CD4-positive, alpha-beta memory T cell (primary cell): ENCODE results near the gene LUZP1. TPM values are rescaled to one million over a fixed set of nuclear protein-coding genes. Genes with fewer than 3 reads are reported as not detected.

Experiments
- CTCF ChIA-PET: fragments of 350-600 bp; sonication (Branson Sonifier 250); formaldehyde crosslinking; loops from one replicate; lab custom pipeline; 2021; ENCODE audit warnings: inconsistent platforms; ENCODE audit not compliant: partially characterized antibody; lab: Charles Lee
- POLR2A ChIA-PET: fragments of 350-600 bp; sonication (Branson Sonifier 250); formaldehyde crosslinking; loops from one replicate; lab custom pipeline; 2021; ENCODE audit not compliant: partially characterized antibody; lab: Charles Lee
- DNase-seq, 5 donors: peaks; one replicate each; pipeline versions ENCODE4 v3.0.0 to v3.0.0-alpha.2; 2020 to 2022; ENCODE audit warnings: mixed read lengths in 1 of 5
- H3K27ac ChIP-seq: one replicate; pipeline ENCODE4 v1.7.0; 2013; ENCODE audit warnings: low read depth, low read length
- H3K27me3 ChIP-seq: 2 replicates; pipeline ENCODE4 v1.7.0; 2013; ENCODE audit warnings: mild to moderate bottlenecking, low read length, moderate library complexity; ENCODE audit not compliant: insufficient read depth
- H3K36me3 ChIP-seq: 2 replicates; pipeline ENCODE4 v1.7.0; 2013; ENCODE audit warnings: mild to moderate bottlenecking, low read length, moderate library complexity; ENCODE audit not compliant: insufficient read depth
- H3K4me1 ChIP-seq: 2 replicates; pipeline ENCODE4 v1.7.0; 2013; ENCODE audit warnings: mild to moderate bottlenecking, low read length, moderate library complexity; ENCODE audit not compliant: insufficient read depth
- H3K4me3 ChIP-seq, 2 donors: one replicate each; pipeline ENCODE4 v1.7.0; 2013; ENCODE audit warnings: low read length in 2 of 2, mild to moderate bottlenecking in 1 of 2
- H3K9me3 ChIP-seq, 2 donors: one replicate each; pipeline ENCODE4 v1.7.0; 2013; ENCODE audit warnings: low read length in 2 of 2, control low read depth in 1 of 2; ENCODE audit not compliant: control insufficient read depth in 1 of 2
- H3K27ac Mint-ChIP-seq, 7 donors: one replicate each; pipeline ENCODE4 v1.8.0; 2020 to 2021; ENCODE audit warnings: mixed read lengths in 7 of 7, mild to moderate bottlenecking in 6 of 7, inconsistent platforms in 3 of 7, moderate library complexity in 3 of 7
- H3K27me3 Mint-ChIP-seq, 2 donors: one replicate each; pipeline ENCODE4 v1.8.0; 2020 to 2021; ENCODE audit warnings: mixed read lengths in 2 of 2
- H3K36me3 Mint-ChIP-seq, 2 donors: one replicate each; pipeline ENCODE4 v1.8.0; 2020 to 2021; ENCODE audit warnings: mixed read lengths in 2 of 2, inconsistent platforms in 1 of 2, mild to moderate bottlenecking in 1 of 2
- H3K4me1 Mint-ChIP-seq, 4 donors: one replicate each; pipeline ENCODE4 v1.8.0; 2020 to 2021; ENCODE audit warnings: mixed read lengths in 4 of 4, mild to moderate bottlenecking in 1 of 4
- H3K4me3 Mint-ChIP-seq, 8 donors: one replicate each; pipeline ENCODE4 v1.8.0; 2020 to 2021; ENCODE audit warnings: mixed read lengths in 8 of 8, mild to moderate bottlenecking in 7 of 8, moderate library complexity in 6 of 8, inconsistent platforms in 3 of 8
- H3K9me3 Mint-ChIP-seq, 8 donors: one replicate each; pipeline ENCODE4 v1.8.0; 2020 to 2021; ENCODE audit warnings: mixed read lengths in 8 of 8, mild to moderate bottlenecking in 5 of 8, inconsistent platforms in 3 of 8, moderate library complexity in 1 of 8
- intact Hi-C: fragments of 100-400 bp; cut with micrococcal nuclease; formaldehyde crosslinking; loops from one replicate; pipeline ENCODE4 v1.15.1; 2023
- polyA plus RNA-seq, 2 donors: library from polyadenylated mRNA; unstranded; fragments of 300-500 nt; fragmentation: Illumina TruSeq; gene quantifications; one replicate each; pipeline ENCODE4 v1.2.3, GENCODE V29; 2021
- total RNA-seq, 2 experiments: library from RNA; stranded (reverse); gene quantifications; one replicate each; pipeline ENCODE4 v1.2.3, GENCODE V29; 2021

The LUZP1 gene
- total and polyA plus RNA-seq, 4 experiments from 2014 or later: 11.6 to 39.3 (median 26.3) TPM

DNA sequence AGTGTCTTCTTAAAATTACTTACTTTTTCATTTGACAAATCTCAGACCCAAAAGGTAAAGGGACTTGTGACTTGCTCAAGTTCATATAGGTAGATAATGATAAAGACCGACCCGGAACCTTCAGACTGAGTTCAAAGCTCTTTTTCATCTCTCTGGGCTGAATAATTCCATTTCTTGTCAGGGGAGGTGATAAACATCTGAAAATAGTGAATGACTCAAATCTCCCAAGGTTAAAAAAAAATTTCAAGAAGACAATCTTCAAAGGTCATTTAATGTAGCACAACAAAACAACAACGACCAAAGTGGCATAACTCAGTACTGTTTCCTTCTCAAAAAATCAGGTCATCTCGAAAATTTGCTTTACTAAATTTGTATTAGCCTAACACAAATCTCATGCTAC is 20.6 kb downstream of the LUZP1 start:
- H3K27me3 Mint-ChIP-seq: no peaks in the 10 kb centered on the region
- H3K27ac ChIP-seq: no peak overlapping the region
- no peaks in the 10 kb centered on the region for H3K27me3 ChIP-seq
- H3K4me1 Mint-ChIP-seq: peaks cover 25 to 46% (median 36%) of the 10 kb centered on the region in 4 donors
- peaks cover 22% of the 10 kb centered on the region for H3K4me1 ChIP-seq
- H3K9me3 ChIP-seq: no peaks in the 10 kb centered on the region
- H3K36me3 ChIP-seq: no peaks in the 10 kb centered on the region
- H3K36me3 Mint-ChIP-seq: peaks cover 0 to 6% of the 10 kb centered on the region in 2 donors
- intact Hi-C loops: loop anchor here (5.0 kb wide), 1 partner anchor 46 kb away; no protein-coding TSS in a partner anchor
- peak in 4 of 5 donors; percentile 21 to 48 (median 26) for DNase-seq
- CTCF ChIA-PET: interaction anchor here (0.8 to 1.0 kb wide), 2 partner anchors 36 to 56 kb away, joined by 3 read pairs; no protein-coding TSS in a partner anchor
- no peak overlapping the region for H3K4me3 ChIP-seq
- POLR2A ChIA-PET: interaction anchor here (0.7 to 2.2 kb wide), 5 partner anchors 19 to 45 kb away, joined by 3 to 9 read pairs (median 4); no protein-coding TSS in a partner anchor
- H3K9me3 Mint-ChIP-seq: no peaks in the 10 kb centered on the region
- peak overlapping the region in 6 of 8 donors; percentile 11 to 71 (median 60) for H3K4me3 Mint-ChIP-seq
- peak overlapping the region; percentile 64 to 81 (median 77) for H3K27ac Mint-ChIP-seq

GRCh38 chr1:23140940-23141596 is 27.6 kb downstream of the LUZP1 start:
- no peaks in the 10 kb centered on the region for H3K36me3 ChIP-seq
- Mint-ChIP-seq H3K27ac (peak overlapping the region in 4 of 7 donors; percentile 2 to 85 (median 60)), H3K27me3 (no peaks in the 10 kb centered on the region), H3K9me3 (no peaks in the 10 kb centered on the region), H3K36me3 (peaks cover 0 to 6% of the 10 kb centered on the region in 2 donors), H3K4me1 (peaks cover 8 to 26% (median 13%) of the 10 kb centered on the region in 4 donors), H3K4me3 (no peak overlapping the region)
- POLR2A ChIA-PET: interaction anchor here (0.6 kb wide), 1 partner anchor 22 kb away, joined by 3 read pairs; no protein-coding TSS in a partner anchor
- no peaks in the 10 kb centered on the region for H3K4me1 ChIP-seq
- no peak overlapping the region for H3K4me3 ChIP-seq
- no peaks in the 10 kb centered on the region for H3K9me3 ChIP-seq
- H3K27me3 ChIP-seq: no peaks in the 10 kb centered on the region
- no peak for DNase-seq
- CTCF ChIA-PET: interaction anchor here (1.4 to 1.8 kb wide), 3 partner anchors 42 to 43 kb away, joined by 4 to 5 read pairs (median 4); no protein-coding TSS in a partner anchor
- intact Hi-C loops: no loop called here
- no peak overlapping the region for H3K27ac ChIP-seq

- peaks cover 8 to 13% (median 13%) of the 10 kb centered on the region in 4 donors for H3K4me1 Mint-ChIP-seq
- H3K27me3 Mint-ChIP-seq: no peaks in the 10 kb centered on the region
- Histone ChIP-seq H3K27ac (no peak overlapping the region), H3K4me1 (no peaks in the 10 kb centered on the region), H3K36me3 (no peaks in the 10 kb centered on the region), H3K9me3 (no peaks in the 10 kb centered on the region), H3K27me3 (no peaks in the 10 kb centered on the region), H3K4me3 (no peak overlapping the region)
- no peak overlapping the region for H3K27ac Mint-ChIP-seq
- intact Hi-C loops: no loop called here
- DNase-seq: no peak
- H3K36me3 Mint-ChIP-seq: peaks cover 0 to 3% of the 10 kb centered on the region in 2 donors
- ChIA-PET CTCF (interaction anchor here (0.7 kb wide), 1 partner anchor 11 kb away, joined by 3 read pairs; no protein-coding TSS in a partner anchor), POLR2A (interaction anchor here (0.9 kb wide), 1 partner anchor 16 kb away, joined by 3 read pairs; no protein-coding TSS in a partner anchor)
- no peak overlapping the region for H3K4me3 Mint-ChIP-seq
- no peaks in the 10 kb centered on the region for H3K9me3 Mint-ChIP-seq
These were observed 33.4 kb downstream of the LUZP1 start for GRCh38 chr1:23135268-23135667.

DNA sequence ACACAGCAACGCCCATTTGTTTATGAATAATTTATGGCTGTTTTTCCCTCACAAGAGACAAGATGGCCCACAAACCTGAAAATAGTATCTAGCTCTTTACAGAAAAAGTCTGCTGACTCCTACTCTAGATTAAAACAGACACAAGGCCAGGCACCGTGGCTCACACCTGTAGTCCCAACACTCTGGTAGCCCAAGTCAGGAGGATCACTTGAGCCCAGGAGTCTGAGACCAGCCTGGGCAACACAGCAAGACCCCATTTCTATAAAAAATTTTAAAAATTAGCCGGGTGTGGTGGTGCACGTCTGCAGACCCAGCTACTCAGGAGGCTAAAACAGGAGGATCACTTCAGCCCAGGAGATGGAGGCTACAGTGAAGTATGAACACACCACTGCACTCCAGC is 34.6 kb downstream of the LUZP1 start:
- Histone ChIP-seq H3K9me3 (no peaks in the 10 kb centered on the region), H3K4me3 (no peak overlapping the region), H3K27ac (no peak overlapping the region), H3K36me3 (no peaks in the 10 kb centered on the region), H3K27me3 (no peaks in the 10 kb centered on the region), H3K4me1 (no peaks in the 10 kb centered on the region)
- POLR2A ChIA-PET: no interaction called here
- H3K4me3 Mint-ChIP-seq: no peak overlapping the region
- H3K27me3 Mint-ChIP-seq: no peaks in the 10 kb centered on the region
- H3K36me3 Mint-ChIP-seq: peaks cover 0 to 2% of the 10 kb centered on the region in 2 donors
- intact Hi-C loops: no loop called here
- peaks cover 11 to 22% (median 15%) of the 10 kb centered on the region in 4 donors for H3K4me1 Mint-ChIP-seq
- no peak for DNase-seq
- no peaks in the 10 kb centered on the region for H3K9me3 Mint-ChIP-seq
- peak overlapping the region in 1 of 7 donors; percentile 25 for H3K27ac Mint-ChIP-seq
- CTCF ChIA-PET: interaction anchor here (1.0 kb wide), 1 partner anchor 51 kb away, joined by 4 read pairs; no protein-coding TSS in a partner anchor

GRCh38 chr1:23133587-23133986 is 35.1 kb downstream of the LUZP1 start:
- Mint-ChIP-seq H3K27ac (no peak overlapping the region), H3K9me3 (no peaks in the 10 kb centered on the region), H3K4me1 (peaks cover 11 to 22% (median 15%) of the 10 kb centered on the region in 4 donors), H3K4me3 (no peak overlapping the region), H3K36me3 (peaks cover 0 to 2% of the 10 kb centered on the region in 2 donors), H3K27me3 (no peaks in the 10 kb centered on the region)
- Histone ChIP-seq H3K4me1 (no peaks in the 10 kb centered on the region), H3K36me3 (no peaks in the 10 kb centered on the region), H3K9me3 (no peaks in the 10 kb centered on the region), H3K4me3 (no peak overlapping the region), H3K27ac (no peak overlapping the region), H3K27me3 (no peaks in the 10 kb centered on the region)
- intact Hi-C loops: no loop called here
- CTCF ChIA-PET: interaction anchor here (1.0 kb wide), 1 partner anchor 51 kb away, joined by 4 read pairs; no protein-coding TSS in a partner anchor
- POLR2A ChIA-PET: no interaction called here
- DNase-seq: no peak

DNA sequence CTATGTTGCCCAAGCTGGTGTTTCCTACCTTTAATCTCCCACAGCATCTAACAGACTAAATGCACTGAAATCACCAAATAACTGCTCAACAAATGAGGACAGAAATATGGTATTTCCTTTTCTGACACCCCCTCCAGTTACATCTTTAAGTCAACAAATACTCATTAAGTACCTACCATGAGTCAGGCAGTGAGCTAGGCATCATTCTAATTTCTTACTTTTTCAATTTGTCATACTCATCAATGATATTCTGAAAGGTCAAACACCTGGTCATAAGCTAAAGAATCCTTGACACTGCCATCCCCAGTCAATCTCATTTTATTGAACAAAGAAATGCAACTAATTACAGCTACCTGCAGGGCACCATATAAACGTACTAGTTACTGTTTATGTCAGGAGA is 36.6 kb downstream of the LUZP1 start:
- no peaks in the 10 kb centered on the region for H3K9me3 Mint-ChIP-seq
- CTCF ChIA-PET: interaction anchor here (1.2 to 2.6 kb wide), 3 partner anchors 32 to 52 kb away, joined by 3 to 16 read pairs (median 4); no protein-coding TSS in a partner anchor
- DNase-seq: no peak
- no peaks in the 10 kb centered on the region for H3K9me3 ChIP-seq
- no peak overlapping the region for H3K4me3 Mint-ChIP-seq
- no peaks in the 10 kb centered on the region for H3K4me1 ChIP-seq
- H3K36me3 ChIP-seq: no peaks in the 10 kb centered on the region
- peaks cover 0 to 2% of the 10 kb centered on the region in 2 donors for H3K36me3 Mint-ChIP-seq
- H3K27ac Mint-ChIP-seq: no peak overlapping the region
- intact Hi-C loops: no loop called here
- H3K4me1 Mint-ChIP-seq: peaks cover 10 to 23% (median 14%) of the 10 kb centered on the region in 4 donors
- no peaks in the 10 kb centered on the region for H3K27me3 Mint-ChIP-seq
- POLR2A ChIA-PET: interaction anchor here (1.1 kb wide), 1 partner anchor 13 kb away, joined by 6 read pairs; no protein-coding TSS in a partner anchor
- H3K27ac ChIP-seq: no peak overlapping the region
- H3K27me3 ChIP-seq: no peaks in the 10 kb centered on the region
- H3K4me3 ChIP-seq: no peak overlapping the region

DNA sequence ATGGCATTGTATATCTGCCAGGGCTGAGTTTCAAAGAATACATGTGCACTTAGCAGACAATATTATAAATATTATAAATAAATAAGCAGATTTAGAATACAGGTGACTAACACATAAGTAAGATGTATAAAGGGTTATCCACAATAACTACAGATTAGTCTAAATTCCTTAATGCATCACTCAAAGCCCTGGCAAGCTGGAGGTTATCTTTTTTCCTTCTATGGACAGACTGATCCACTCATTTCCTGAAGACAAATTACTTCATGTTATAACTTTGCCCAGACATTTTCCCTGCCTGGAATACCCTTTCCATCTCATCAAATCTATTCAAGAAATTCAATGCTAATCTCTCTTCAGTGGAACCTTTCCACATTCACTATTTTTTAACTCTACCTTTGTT is 38.8 kb downstream of the LUZP1 start:
- ChIA-PET CTCF (no interaction called here), POLR2A (no interaction called here)
- peak overlapping the region in 1 of 7 donors; percentile 44 for H3K27ac Mint-ChIP-seq
- Histone ChIP-seq H3K4me3 (no peak overlapping the region), H3K27me3 (no peaks in the 10 kb centered on the region), H3K36me3 (no peaks in the 10 kb centered on the region), H3K27ac (no peak overlapping the region), H3K4me1 (peaks cover 4% of the 10 kb centered on the region), H3K9me3 (no peaks in the 10 kb centered on the region)
- H3K9me3 Mint-ChIP-seq: no peaks in the 10 kb centered on the region
- DNase-seq: no peak
- H3K4me1 Mint-ChIP-seq: peaks cover 20 to 42% (median 26%) of the 10 kb centered on the region in 4 donors
- intact Hi-C loops: no loop called here
- no peak overlapping the region for H3K4me3 Mint-ChIP-seq
- no peaks in the 10 kb centered on the region for H3K27me3 Mint-ChIP-seq
- H3K36me3 Mint-ChIP-seq: peaks cover 0 to 2% of the 10 kb centered on the region in 2 donors
